Measurements from ENCODE around the gene ATP6AP2.

Gene ATP6AP2

GRCh38 chrX:40623665-40624064, 42.9 kb downstream of the ATP6AP2 start:
- H3K27me3 ChIP-seq (replicated peaks; ENCODE audit: insufficient read depth, low read length) = no peaks in the 10 kb centered on the region

GRCh38 chrX:40625294-40625693, 44.5 kb downstream of the ATP6AP2 start:
- Histone ChIP-seq H3K79me2 (ENCODE audit: low read length) (no peaks in the 10 kb centered on the region), H2AFZ (ENCODE audit: low read length) (no peak overlapping the region), H3K27me3 (replicated peaks; ENCODE audit: insufficient read depth, low read length) (no peaks in the 10 kb centered on the region), H3K36me3 (replicated peaks; ENCODE audit: insufficient read depth, low read length) (no peaks in the 10 kb centered on the region), H3K9ac (ENCODE audit: low read length) (no peak overlapping the region), H3K27ac (ENCODE audit: low read length) (no peak overlapping the region), H3F3A (ENCODE audit: insufficient read depth, low read length) (no peaks in the 10 kb centered on the region), H3K4me2 (ENCODE audit: low read depth, low read length) (no peak overlapping the region), H3K9me2 (replicated peaks; ENCODE audit: insufficient read depth, low read length) (no peaks in the 10 kb centered on the region), H4K20me1 (ENCODE audit: insufficient read depth, low read length) (no peaks in the 10 kb centered on the region), H3K9me3 (replicated peaks; ENCODE audit: insufficient read depth, low read length) (no peaks in the 10 kb centered on the region), H3K4me3 (ENCODE audit: low read length) (no peak overlapping the region), H3K4me1 (ENCODE audit: low read length) (no peaks in the 10 kb centered on the region)
- TF ChIP-seq EZH2 (optimal IDR thresholded peaks at IDR 0.05; ENCODE audit: low read depth, low read length) = no peak
- no peak for TF ChIP-seq EZH2phosphoT487 (IDR thresholded peaks at IDR 0.05; ENCODE audit: low read length)
- TF ChIP-seq CTCF (IDR thresholded peaks at IDR 0.05; ENCODE audit: low read length) = no peak
- DNase-seq = no peak

More at GRCh38 chrX:40623665-40624064, 42.9 kb downstream of the ATP6AP2 start:
- no peaks in the 10 kb centered on the region for H3K4me1 ChIP-seq (ENCODE audit: low read length)
- TF ChIP-seq CTCF (IDR thresholded peaks at IDR 0.05; ENCODE audit: low read length) (no peak), EZH2phosphoT487 (IDR thresholded peaks at IDR 0.05; ENCODE audit: low read length) (no peak), EZH2 (optimal IDR thresholded peaks at IDR 0.05; ENCODE audit: low read depth, low read length) (no peak)
- no peaks in the 10 kb centered on the region for H3K9me2 ChIP-seq (replicated peaks; ENCODE audit: insufficient read depth, low read length)
- H3K9me3 ChIP-seq (replicated peaks; ENCODE audit: insufficient read depth, low read length) = no peaks in the 10 kb centered on the region
- H3K27ac ChIP-seq (ENCODE audit: low read length) = no peak overlapping the region
- H4K20me1 ChIP-seq (ENCODE audit: insufficient read depth, low read length) = no peaks in the 10 kb centered on the region
- H2AFZ ChIP-seq (ENCODE audit: low read length) = no peak overlapping the region
- H3K9ac ChIP-seq (ENCODE audit: low read length) = no peak overlapping the region
- no peaks in the 10 kb centered on the region for H3F3A ChIP-seq (ENCODE audit: insufficient read depth, low read length)
- no peaks in the 10 kb centered on the region for H3K36me3 ChIP-seq (replicated peaks; ENCODE audit: insufficient read depth, low read length)
- no peak for DNase-seq
- no peak overlapping the region for H3K4me3 ChIP-seq (ENCODE audit: low read length)
- H3K79me2 ChIP-seq (ENCODE audit: low read length) = no peaks in the 10 kb centered on the region
- no peak overlapping the region for H3K4me2 ChIP-seq (ENCODE audit: low read depth, low read length)

GRCh38 chrX:40628506-40628905, 47.7 kb downstream of the ATP6AP2 start:
- no peaks in the 10 kb centered on the region for H3K79me2 ChIP-seq (ENCODE audit: low read length)
- H3K27me3 ChIP-seq (replicated peaks; ENCODE audit: insufficient read depth, low read length) = no peaks in the 10 kb centered on the region
- H3K4me1 ChIP-seq (ENCODE audit: low read length) = no peaks in the 10 kb centered on the region
- no peaks in the 10 kb centered on the region for H3K9me3 ChIP-seq (replicated peaks; ENCODE audit: insufficient read depth, low read length)
- no peak for DNase-seq
- no peak overlapping the region for H3K9ac ChIP-seq (ENCODE audit: low read length)
- no peak overlapping the region for H2AFZ ChIP-seq (ENCODE audit: low read length)
- no peaks in the 10 kb centered on the region for H4K20me1 ChIP-seq (ENCODE audit: insufficient read depth, low read length)
- H3K9me2 ChIP-seq (replicated peaks; ENCODE audit: insufficient read depth, low read length) = no peaks in the 10 kb centered on the region
- no peaks in the 10 kb centered on the region for H3F3A ChIP-seq (ENCODE audit: insufficient read depth, low read length)
- H3K4me3 ChIP-seq (ENCODE audit: low read length) = no peak overlapping the region
- H3K4me2 ChIP-seq (ENCODE audit: low read depth, low read length) = no peak overlapping the region
- 0 out of 2 replicates have a peak, but pooled peaks cover 5% of the 10 kb centered on the region for H3K36me3 ChIP-seq (replicated peaks; ENCODE audit: insufficient read depth, low read length)
- TF ChIP-seq EZH2phosphoT487 (IDR thresholded peaks at IDR 0.05; ENCODE audit: low read length) (no peak), CTCF (IDR thresholded peaks at IDR 0.05; ENCODE audit: low read length) (no peak), EZH2 (optimal IDR thresholded peaks at IDR 0.05; ENCODE audit: low read depth, low read length) (no peak)
- H3K27ac ChIP-seq (ENCODE audit: low read length) = no peak overlapping the region

Measured in MM.1S (cell line).